ENCODE data around the gene ZNF532.
"Not testable (repeated sequence)": the region's sequence is repeated elsewhere in the genome, so short reads cannot be mapped to it uniquely, and the experiment has no call there.

Gene ZNF532

GRCh38 chr18:58847383-58848071, 17.1 kb upstream of the ZNF532 start:
- DNase-seq, result peak in 24 of 51 donors; percentile 11 to 51 (median 28)

DNA sequence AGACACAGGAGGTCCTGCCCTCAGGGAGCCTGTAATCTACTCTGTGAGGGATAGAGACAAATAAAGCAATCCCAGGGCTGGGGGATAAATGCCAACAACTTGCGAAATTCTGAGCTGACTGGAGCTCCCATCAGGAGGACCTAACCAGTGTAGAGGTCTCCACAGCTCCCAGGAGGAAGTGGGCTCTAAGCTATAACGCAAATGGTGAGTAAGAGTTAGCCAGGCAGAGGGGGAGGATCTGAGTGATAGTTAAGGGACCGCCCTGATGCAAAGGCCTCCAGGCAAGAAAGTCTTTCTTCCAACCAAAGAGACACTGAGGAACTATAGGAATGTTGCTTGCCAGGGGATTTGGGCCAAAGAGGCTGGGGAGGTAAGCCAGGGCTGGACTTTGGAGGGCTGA, 16.0 kb upstream of the ZNF532 start:
- no peak for DNase-seq

GRCh38 chr18:58850786-58851469, 13.7 kb upstream of the ZNF532 start:
- no peak for DNase-seq

GRCh38 chr18:58851856-58852255, 12.8 kb upstream of the ZNF532 start:
- no peak for DNase-seq

DNA sequence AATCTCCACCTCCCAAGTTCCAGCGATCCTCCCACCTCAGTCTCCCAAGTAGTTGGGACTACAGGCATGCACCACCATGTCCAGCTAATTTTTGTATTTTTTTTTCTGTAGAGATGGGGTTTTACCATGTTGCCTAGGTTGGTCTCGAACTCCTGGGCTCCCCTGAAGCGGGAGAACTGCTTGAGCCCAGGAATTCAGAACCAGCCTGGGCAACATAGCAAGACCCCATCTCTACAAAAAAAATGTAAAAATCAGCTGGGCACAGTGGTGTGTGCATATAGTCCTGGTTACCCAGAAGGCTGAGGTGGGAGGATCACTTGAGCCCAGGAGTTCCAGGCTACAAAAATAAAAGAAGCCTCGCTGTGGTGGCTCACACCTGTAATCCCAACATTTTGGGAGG, 12.0 kb upstream of the ZNF532 start:
- no peak for DNase-seq

DNA sequence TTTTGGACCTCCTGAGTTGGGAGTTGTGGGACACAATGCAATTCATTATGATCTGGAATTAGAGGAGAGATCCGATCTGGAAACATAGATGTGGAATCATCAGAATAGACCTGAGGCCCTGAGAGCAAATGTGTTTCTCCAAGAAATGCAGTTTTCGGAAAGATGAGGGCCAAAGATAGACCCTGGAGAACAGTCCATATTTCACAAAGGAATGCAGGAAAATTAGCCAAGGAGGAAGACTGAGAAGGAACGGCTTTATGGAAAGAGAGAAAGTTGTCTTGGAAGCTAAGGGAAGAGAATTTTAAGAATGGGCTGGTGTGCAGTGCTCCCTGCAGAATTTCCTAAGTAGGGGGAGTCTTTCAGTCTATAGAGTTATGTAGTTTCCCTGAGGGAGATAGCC, 11.1 kb upstream of the ZNF532 start:
- DNase-seq, result no peak

GRCh38 chr18:58855521-58855920, 9.2 kb upstream of the ZNF532 start:
- not testable (repeated sequence) for DNase-seq

- no peak for DNase-seq
Measured at GRCh38 chr18:58856881-58857280, 7.8 kb upstream of the ZNF532 start.

- peak in 1 of 51 donors; percentile 10 for DNase-seq
Measured at GRCh38 chr18:58858591-58859468, 5.8 kb upstream of the ZNF532 start.

- DNase-seq, result peak in 1 of 51 donors; percentile 15
Measured at GRCh38 chr18:58859907-58860306, 4.8 kb upstream of the ZNF532 start.

DNA sequence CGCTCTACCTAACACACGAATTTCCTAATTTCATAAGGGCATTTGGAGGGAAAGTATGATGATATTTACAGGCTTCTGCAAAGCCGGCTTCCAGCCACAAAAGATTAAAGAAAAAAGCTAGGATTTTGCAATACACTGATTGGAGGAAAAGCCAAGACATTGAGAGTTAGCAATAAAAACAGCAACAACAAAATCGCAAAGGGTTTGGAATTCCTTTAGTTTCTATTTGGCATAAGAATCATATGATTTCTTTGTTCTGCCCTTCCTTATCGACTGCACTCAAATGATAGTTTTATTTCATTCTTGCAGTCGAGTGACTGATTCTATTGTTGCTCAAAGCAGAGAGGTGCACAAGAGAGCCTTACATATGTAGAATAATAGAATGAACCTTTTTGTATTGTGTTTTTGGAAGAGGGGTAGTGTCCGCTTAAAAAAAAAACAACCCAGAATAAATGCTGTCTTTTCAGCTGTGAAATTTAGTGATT, 3.9 kb upstream of the ZNF532 start:
- peak in 1 of 51 donors; percentile 60 for DNase-seq

GRCh38 chr18:58861353-58861752, 3.3 kb upstream of the ZNF532 start:
- peak in 2 of 51 donors; percentile 33 to 62 for DNase-seq

- DNase-seq, result peak in 1 of 51 donors; percentile 67
Measured at GRCh38 chr18:58861861-58862301, 2.8 kb upstream of the ZNF532 start.

GRCh38 chr18:58862356-58862755, 2.3 kb upstream of the ZNF532 start:
- peak in 4 of 51 donors; percentile 13 to 71 (median 37) for DNase-seq

- peak in 38 of 51 donors; percentile 15 to 78 (median 40) for DNase-seq
Measured at GRCh38 chr18:58862851-58863538, 1.7 kb upstream of the ZNF532 start.

DNA sequence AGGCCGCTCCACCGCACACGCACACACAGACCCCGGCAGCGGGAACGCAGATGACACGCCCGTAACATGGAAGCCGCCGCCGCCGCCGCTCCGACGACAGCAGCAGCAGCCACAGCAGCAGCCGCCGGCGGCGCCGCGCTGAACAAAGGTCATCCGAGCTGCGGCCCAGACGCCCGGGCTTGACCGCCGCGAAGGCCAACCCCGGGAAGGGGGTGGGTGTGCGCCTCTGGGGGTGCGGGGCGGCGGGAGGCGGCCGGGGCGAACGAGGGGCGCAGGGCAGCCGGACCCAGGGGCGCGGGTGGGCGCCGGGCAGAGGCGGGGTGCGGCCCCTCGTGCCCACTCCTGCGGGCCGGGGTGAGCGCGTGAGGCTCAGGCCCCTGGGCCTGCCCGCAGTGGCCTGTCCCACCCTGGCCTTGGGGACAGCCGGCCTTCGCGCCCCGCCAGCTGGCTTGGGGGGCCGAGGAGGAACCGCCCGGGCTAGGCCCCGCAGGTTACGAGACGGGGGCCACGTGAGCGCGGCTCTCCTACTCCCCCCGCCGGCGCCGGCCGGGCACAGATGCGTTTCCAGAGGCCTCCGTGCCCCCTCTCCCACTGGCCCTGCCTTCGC, 1.0 kb upstream of the ZNF532 start:
- DNase-seq, result peak in 42 of 51 donors; percentile 6 to 76 (median 50)

- DNase-seq, result peak in 2 of 51 donors; percentile 61 to 86
Measured at GRCh38 chr18:58865033-58865590, 435 bp downstream of the ZNF532 start.

GRCh38 chr18:58865701-58866065, 1.0 kb downstream of the ZNF532 start:
- DNase-seq, result no peak

GRCh38 chr18:58866066-58866772, 1.5 kb downstream of the ZNF532 start:
- peak in 3 of 51 donors; percentile 25 to 80 (median 51) for DNase-seq

GRCh38 chr18:58866773-58867150, 2.1 kb downstream of the ZNF532 start:
- peak in 2 of 51 donors; percentile 7 to 73 for DNase-seq
